GM12878 (cell line): ENCODE results near the gene THUMPD3. TPM values are rescaled to one million over a fixed set of nuclear protein-coding genes. Genes with fewer than 3 reads are reported as not detected.

Experiments
- ATAC-seq: fragments of 200-7000 bp; cut with Tn5 transposase; 3 replicates; pipeline ENCODE4 v1.9.1; 2020; ENCODE audit warnings: mild to moderate bottlenecking, moderate library complexity
- BruUV-seq: library from RNA; stranded (reverse); fragments of 400-500 nt; replicated peaks from 2 replicates; lab custom pipeline; 2021; lab: Mats Ljungman, UMichigan
- CTCF ChIA-PET: fragments of 300-600 bp; sonication (Branson Sonifier 250); formaldehyde crosslinking; extraction: SDS; loops from one replicate; lab custom pipeline; 2021; ENCODE audit warnings: inconsistent platforms; lab: Yijun Ruan, JAX
- POLR2A ChIA-PET: fragments of 350-600 bp; formaldehyde crosslinking; extraction: SDS; loops from one replicate; lab custom pipeline; 2021; ENCODE audit warnings: inconsistent platforms; lab: Charles Lee
- RAD21 ChIA-PET: fragments of 300-600 bp; sonication (Branson Sonifier 250); formaldehyde crosslinking; loops from one replicate; lab custom pipeline; 2023; ENCODE audit warnings: antibody characterized with exemption; ENCODE audit not compliant: unreplicated experiment; lab: Charles Lee
- SMC1A ChIA-PET: fragments of 300-600 bp; sonication (Branson Sonifier 250); formaldehyde crosslinking; loops from one replicate; lab custom pipeline; 2023; ENCODE audit not compliant: unreplicated experiment, uncharacterized antibody; lab: Charles Lee
- DNase-seq: peaks from one replicate; pipeline ENCODE4 v3.0.0-alpha.2; 2011; ENCODE audit warnings: low read depth, low spot score
- FAIRE-seq: peaks from 3 replicates; lab custom pipeline; 2011; peaks lifted over from hg19 to GRCh38; lab: Jason Lieb, UNC
- H2AFZ ChIP-seq: 2 replicates; pipeline ENCODE4 v1.6.0; 2011; ENCODE audit warnings: low read depth, low read length, control low read depth; ENCODE audit not compliant: control insufficient read depth
- H3K27ac ChIP-seq: 2 replicates; pipeline ENCODE4 v1.5.1; 2011; ENCODE audit warnings: control low read depth; ENCODE audit not compliant: control insufficient read depth, insufficient read depth
- H3K27me3 ChIP-seq, 2 experiments: replicated peaks in 1 of 2; 2 replicates each; pipeline versions ENCODE4 v1.6.0 to v1.6.1; 2011; ENCODE audit warnings: low read length in 1 of 2; ENCODE audit not compliant: control insufficient read depth in 2 of 2, insufficient read depth in 2 of 2
- H3K36me3 ChIP-seq, 2 experiments: 2 replicates each; pipeline ENCODE4 v1.5.1; 2011; ENCODE audit warnings: low read length in 1 of 2; ENCODE audit not compliant: control insufficient read depth in 2 of 2, insufficient read depth in 2 of 2
- H3K4me1 ChIP-seq: 2 replicates; pipeline ENCODE4 v1.6.1; 2011; ENCODE audit warnings: mild to moderate bottlenecking, low read length, moderate library complexity, mixed read lengths; ENCODE audit not compliant: control insufficient read depth, insufficient read depth
- H3K4me2 ChIP-seq: 2 replicates; pipeline ENCODE4 v1.6.0; 2011; ENCODE audit warnings: control low read depth; ENCODE audit not compliant: control insufficient read depth, insufficient read depth
- H3K4me3 ChIP-seq: fragments of 200-600 bp; sonication (generic); 2 replicates; pipeline ENCODE4 v1.5.1; 2016
- H3K79me2 ChIP-seq: 2 replicates; pipeline ENCODE4 v1.6.0; 2011; ENCODE audit warnings: low read length; ENCODE audit not compliant: control insufficient read depth, insufficient read depth
- H3K9ac ChIP-seq: 2 replicates; pipeline ENCODE4 v1.8.0; 2011; ENCODE audit warnings: low read length, control low read depth, mixed read lengths; ENCODE audit not compliant: control insufficient read depth, insufficient read depth
- H3K9me3 ChIP-seq: replicated peaks from 3 replicates; pipeline ENCODE4 v1.5.1; 2011; ENCODE audit warnings: mild to moderate bottlenecking, low read length; ENCODE audit not compliant: control insufficient read depth, insufficient read depth
- H4K20me1 ChIP-seq: 2 replicates; pipeline ENCODE4 v1.6.0; 2011; ENCODE audit not compliant: control insufficient read depth, insufficient read depth
- FOS ChIP-seq: IDR thresholded peaks from 3 replicates; pipeline ENCODE4 v1.6.1; 2011; ENCODE audit warnings: borderline replicate concordance; ENCODE audit not compliant: insufficient read length; ENCODE audit errors: extremely low read depth
- HSF1 ChIP-seq: fragments of 150-350 bp; IDR thresholded peaks from 2 replicates; pipeline ENCODE4 v1.6.1; 2014; ENCODE audit warnings: mild to moderate bottlenecking, low read depth, low read length
- MLLT1 ChIP-seq: fragments of 450-650 bp; IDR thresholded peaks from 2 replicates; pipeline ENCODE4 v1.6.1; 2016; ENCODE audit warnings: mild to moderate bottlenecking
- MTA2 ChIP-seq: fragments of 450-650 bp; IDR thresholded peaks from 2 replicates; pipeline ENCODE4 v1.6.1; 2016; ENCODE audit warnings: low read depth, mild to moderate bottlenecking, moderate library complexity
- MXI1 ChIP-seq: fragments of 150-350 bp; IDR thresholded peaks from 2 replicates; pipeline ENCODE4 v1.6.1; 2011; ENCODE audit warnings: low read depth, mild to moderate bottlenecking, inconsistent platforms, low read length, improper control_type of control experiment
- NBN ChIP-seq: fragments of 450-650 bp; IDR thresholded peaks from 2 replicates; pipeline ENCODE4 v1.6.1; 2016
- RAD21 ChIP-seq: IDR thresholded peaks from 2 replicates; pipeline ENCODE4 v1.6.1; 2011; ENCODE audit warnings: mild to moderate bottlenecking, low read depth, low read length, moderate library complexity; ENCODE audit not compliant: insufficient read depth
- RELB ChIP-seq: fragments of 450-650 bp; IDR thresholded peaks from 2 replicates; pipeline ENCODE4 v1.6.1; 2017; ENCODE audit warnings: low read depth, mild to moderate bottlenecking, moderate library complexity
- SMC3 ChIP-seq: IDR thresholded peaks from 2 replicates; pipeline ENCODE4 v1.6.1; 2011; ENCODE audit warnings: low read length, improper control_type of control experiment, borderline replicate concordance
- SPI1 ChIP-seq: IDR thresholded peaks from 2 replicates; pipeline ENCODE4 v1.6.1; 2011; ENCODE audit warnings: low read depth, mild to moderate bottlenecking, low read length, moderate library complexity, borderline replicate concordance; ENCODE audit not compliant: insufficient read depth
- STAT1 ChIP-seq: fragments of 450-650 bp; conservative IDR thresholded peaks from 2 replicates; pipeline ENCODE4 v1.6.1; 2014; ENCODE audit warnings: antibody characterized with exemption, mild to moderate bottlenecking
- WGBS: methylation state at CpG from one replicate; pipeline ENCODE4 v1.1.6; 2016; ENCODE audit warnings: low lambda C conversion rate; ENCODE audit not compliant: insufficient replicate concordance, insufficient coverage; ENCODE audit errors: missing lambda C conversion rate; 5-methylcytosine and 5-hydroxymethylcytosine counted together
- in situ Hi-C: fragments of 300-500 bp; cut with MboI; formaldehyde crosslinking; loops from 9 replicates; pipeline ENCODE4 v1.14.3; 2018; ENCODE audit warnings: mixed read lengths
- intact Hi-C: fragments of 100-400 bp; cut with micrococcal nuclease; formaldehyde crosslinking; loops from one replicate; pipeline ENCODE4 v1.14.2; 2022; ENCODE audit not compliant: unreplicated experiment
- polyA plus RNA-seq, 11 experiments: library from polyadenylated mRNA; depleted of rRNA in 4 of 11; unstranded in 6 of 11; stranded (reverse) in 5 of 11; fragments of >200 nt; fragmentation: Nextera tagmentation in 4 of 11; fragmentation: Illumina TruSeq in 1 of 11; extraction: Ambion mirVana in 4 of 11; extraction: Trizol in 1 of 11; gene quantifications; 1 replicate in 1 of 11; 2 replicates in 10 of 11; pipeline versions ENCODE4 v1.2.1 to v1.2.3, GENCODE V29; 2011 to 2016; ENCODE audit warnings: inconsistent platforms in 2 of 11, missing spikeins in 2 of 11, low read depth in 1 of 11
- total RNA-seq, 4 experiments: library from RNA; depleted of rRNA in 3 of 4; stranded (reverse); fragments of >200 nt in 3 of 4; fragmentation: Illumina TruSeq in 1 of 4; extraction: Trizol in 1 of 4; gene quantifications; 2 replicates each; pipeline versions ENCODE4 v1.2.1 to v1.2.3, GENCODE V29; 2013 to 2021
- TF ChIP-seq, protein P1 (sequence below), 3 experiments: IDR thresholded peaks in 2 of 3; conservative IDR thresholded peaks in 1 of 3; 2 replicates each; pipeline ENCODE4 v1.5.1; 2011; ENCODE audit warnings: low read depth in 3 of 3, low read length in 3 of 3, mild to moderate bottlenecking in 3 of 3, control low read depth in 2 of 3, moderate library complexity in 2 of 3, inconsistent platforms in 1 of 3, mixed read lengths in 1 of 3; ENCODE audit not compliant: control insufficient read depth in 2 of 3, insufficient read depth in 1 of 3; ENCODE audit errors: extremely low read depth in 1 of 3
- TF ChIP-seq, protein P2 (sequence below): IDR thresholded peaks from 2 replicates; pipeline ENCODE4 v1.6.1; 2011; ENCODE audit warnings: borderline replicate concordance, low read depth, mild to moderate bottlenecking, moderate library complexity, low read length; ENCODE audit not compliant: insufficient read depth, poor library complexity, severe bottlenecking

THUMPD3 gene
- total and polyA plus RNA-seq, 10 of the 15 experiments (the other 5 are each of a cell fraction or from before 2014, with no cell fraction given): 28.7 to 47.4 (median 41.8) TPM

GRCh38 chr3:9422712-9423424, 60.0 kb downstream of the THUMPD3 start:
- DNase-seq (no peak), FAIRE-seq (no peak), ATAC-seq (peak; percentile 68)
- TF ChIP-seq, protein P1, sequence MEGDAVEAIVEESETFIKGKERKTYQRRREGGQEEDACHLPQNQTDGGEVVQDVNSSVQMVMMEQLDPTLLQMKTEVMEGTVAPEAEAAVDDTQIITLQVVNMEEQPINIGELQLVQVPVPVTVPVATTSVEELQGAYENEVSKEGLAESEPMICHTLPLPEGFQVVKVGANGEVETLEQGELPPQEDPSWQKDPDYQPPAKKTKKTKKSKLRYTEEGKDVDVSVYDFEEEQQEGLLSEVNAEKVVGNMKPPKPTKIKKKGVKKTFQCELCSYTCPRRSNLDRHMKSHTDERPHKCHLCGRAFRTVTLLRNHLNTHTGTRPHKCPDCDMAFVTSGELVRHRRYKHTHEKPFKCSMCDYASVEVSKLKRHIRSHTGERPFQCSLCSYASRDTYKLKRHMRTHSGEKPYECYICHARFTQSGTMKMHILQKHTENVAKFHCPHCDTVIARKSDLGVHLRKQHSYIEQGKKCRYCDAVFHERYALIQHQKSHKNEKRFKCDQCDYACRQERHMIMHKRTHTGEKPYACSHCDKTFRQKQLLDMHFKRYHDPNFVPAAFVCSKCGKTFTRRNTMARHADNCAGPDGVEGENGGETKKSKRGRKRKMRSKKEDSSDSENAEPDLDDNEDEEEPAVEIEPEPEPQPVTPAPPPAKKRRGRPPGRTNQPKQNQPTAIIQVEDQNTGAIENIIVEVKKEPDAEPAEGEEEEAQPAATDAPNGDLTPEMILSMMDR (IDR thresholded peaks at IDR 0.05 in 2 of 3, conservative IDR thresholded peaks at IDR 0.05 in 1 of 3; ENCODE audit: control insufficient read depth in 2 of 3, extremely low read depth in 1 of 3, insufficient read depth in 1 of 3, low read depth in 3 of 3, low read length in 3 of 3): peak; percentile 18 to 45 (median 26); a peak in 4 of 6 replicates
- TF ChIP-seq RELB: no peak
- peak; percentile 59; the same call in 1 of the 2 replicates for TF ChIP-seq HSF1
- TF ChIP-seq MXI1: no peak
- no peak for TF ChIP-seq STAT1
- peak; percentile 10; the same call in 1 of the 2 replicates for TF ChIP-seq SMC3
- TF ChIP-seq, protein P2, sequence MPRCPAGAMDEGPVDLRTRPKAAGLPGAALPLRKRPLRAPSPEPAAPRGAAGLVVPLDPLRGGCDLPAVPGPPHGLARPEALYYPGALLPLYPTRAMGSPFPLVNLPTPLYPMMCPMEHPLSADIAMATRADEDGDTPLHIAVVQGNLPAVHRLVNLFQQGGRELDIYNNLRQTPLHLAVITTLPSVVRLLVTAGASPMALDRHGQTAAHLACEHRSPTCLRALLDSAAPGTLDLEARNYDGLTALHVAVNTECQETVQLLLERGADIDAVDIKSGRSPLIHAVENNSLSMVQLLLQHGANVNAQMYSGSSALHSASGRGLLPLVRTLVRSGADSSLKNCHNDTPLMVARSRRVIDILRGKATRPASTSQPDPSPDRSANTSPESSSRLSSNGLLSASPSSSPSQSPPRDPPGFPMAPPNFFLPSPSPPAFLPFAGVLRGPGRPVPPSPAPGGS: no peak
- 0 out of 2 replicates have a peak, but pooled peaks have one; percentile 12 for TF ChIP-seq SPI1
- peak; percentile 53 for TF ChIP-seq RAD21
- peak; percentile 38; the same call in 1 of the 2 replicates for TF ChIP-seq MTA2
- TF ChIP-seq MLLT1: no peak
- no peak for TF ChIP-seq FOS
- TF ChIP-seq NBN: no peak
- no peak overlapping the region for H3K9ac ChIP-seq
- no peaks in the 10 kb centered on the region for H3K27me3 ChIP-seq
- H2AFZ ChIP-seq: no peak overlapping the region
- H3K4me3 ChIP-seq: no peak overlapping the region
- SMC1A ChIA-PET: interaction anchor here (0.9 to 1.7 kb wide), 2 partner anchors 23 to 27 kb away, joined by 4 to 8 read pairs; no protein-coding TSS in a partner anchor
- POLR2A ChIA-PET: interaction anchor here (0.7 kb wide), 1 partner anchor 29 kb away, joined by 3 read pairs; no protein-coding TSS in a partner anchor
- CTCF ChIA-PET: interaction anchor here (0.6 to 2.7 kb wide), 5 partner anchors 19 to 68 kb away, joined by 3 to 9 read pairs (median 3); no protein-coding TSS in a partner anchor
- BruUV-seq: no TSS peak
- intact Hi-C loops (loop anchor here (2.0 kb wide), 1 partner anchor 70 kb away; no protein-coding TSS in a partner anchor), in situ Hi-C loops (no loop called here)
- 39% methylated on average over 5 of the region's 5 CpGs for WGBS
- H3K9me3 ChIP-seq: no peaks in the 10 kb centered on the region
- H4K20me1 ChIP-seq: no peaks in the 10 kb centered on the region; the same call in 1 of the 2 replicates
- H3K4me1 ChIP-seq: no peaks in the 10 kb centered on the region
- no peak overlapping the region for H3K4me2 ChIP-seq
- RAD21 ChIA-PET: interaction anchor here (1.6 kb wide), 1 partner anchor 69 kb away, joined by 4 read pairs; no protein-coding TSS in a partner anchor
- H3K79me2 ChIP-seq: peaks cover 76% of the 10 kb centered on the region
- no peak overlapping the region for H3K27ac ChIP-seq
- peaks cover 6 to 26% of the 10 kb centered on the region in 2 experiments for H3K36me3 ChIP-seq
